Measurements from ENCODE around the gene GRIN3B.

DNA sequence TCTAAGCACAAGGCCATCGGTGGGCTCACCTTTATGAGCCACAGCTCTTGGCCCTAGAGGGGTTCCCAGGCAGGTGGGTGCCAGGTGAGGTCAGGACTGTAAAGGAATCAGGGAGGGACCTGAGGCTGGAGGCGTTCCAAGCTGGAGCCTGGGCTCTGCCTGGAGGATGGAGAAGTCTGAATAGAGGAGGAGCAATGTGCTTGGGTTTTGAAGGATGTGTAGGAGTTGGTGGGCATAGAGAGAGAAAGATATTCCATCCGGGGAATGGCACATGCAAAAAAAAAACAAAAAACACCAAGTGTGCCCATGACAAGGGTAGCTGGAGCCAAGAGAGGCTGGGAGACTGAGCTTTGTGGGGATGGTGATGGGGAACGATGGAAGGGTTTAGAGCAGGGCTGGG is 2.4 kb downstream of the GRIN3B start:
- TF ChIP-seq, protein P1, sequence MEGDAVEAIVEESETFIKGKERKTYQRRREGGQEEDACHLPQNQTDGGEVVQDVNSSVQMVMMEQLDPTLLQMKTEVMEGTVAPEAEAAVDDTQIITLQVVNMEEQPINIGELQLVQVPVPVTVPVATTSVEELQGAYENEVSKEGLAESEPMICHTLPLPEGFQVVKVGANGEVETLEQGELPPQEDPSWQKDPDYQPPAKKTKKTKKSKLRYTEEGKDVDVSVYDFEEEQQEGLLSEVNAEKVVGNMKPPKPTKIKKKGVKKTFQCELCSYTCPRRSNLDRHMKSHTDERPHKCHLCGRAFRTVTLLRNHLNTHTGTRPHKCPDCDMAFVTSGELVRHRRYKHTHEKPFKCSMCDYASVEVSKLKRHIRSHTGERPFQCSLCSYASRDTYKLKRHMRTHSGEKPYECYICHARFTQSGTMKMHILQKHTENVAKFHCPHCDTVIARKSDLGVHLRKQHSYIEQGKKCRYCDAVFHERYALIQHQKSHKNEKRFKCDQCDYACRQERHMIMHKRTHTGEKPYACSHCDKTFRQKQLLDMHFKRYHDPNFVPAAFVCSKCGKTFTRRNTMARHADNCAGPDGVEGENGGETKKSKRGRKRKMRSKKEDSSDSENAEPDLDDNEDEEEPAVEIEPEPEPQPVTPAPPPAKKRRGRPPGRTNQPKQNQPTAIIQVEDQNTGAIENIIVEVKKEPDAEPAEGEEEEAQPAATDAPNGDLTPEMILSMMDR (IDR thresholded peaks at IDR 0.05): no peak
- TF ChIP-seq FOSL2 (IDR thresholded peaks at IDR 0.05; ENCODE audit: borderline replicate concordance, low read depth) (no peak), GATA2 (CRISPR knock-in tag; IDR thresholded peaks at IDR 0.05) (no peak), REST (IDR thresholded peaks at IDR 0.05; ENCODE audit: low read depth, low read length) (no peak), ZBTB33 (IDR thresholded peaks at IDR 0.05; ENCODE audit: borderline replicate concordance, low read depth) (no peak)
